AG09309 (cell line): ENCODE measurements around the gene CPNE5.

ENCODE experiments used
- DNase-seq: peaks from one replicate; pipeline ENCODE4 v3.0.0-alpha.2; 2010; ENCODE audit warnings: low read depth
- H3K4me3 ChIP-seq: 2 replicates; pipeline ENCODE4 v1.5.1; 2011; ENCODE audit warnings: mild to moderate bottlenecking, low read depth, low read length, moderate library complexity; ENCODE audit not compliant: control insufficient read depth
- CTCF ChIP-seq: IDR thresholded peaks from 2 replicates; pipeline ENCODE4 v1.5.1; 2011; ENCODE audit warnings: mild to moderate bottlenecking, low read depth, low read length, inconsistent platforms; ENCODE audit not compliant: insufficient read depth, control insufficient read depth; ENCODE audit errors: missing control alignments

The CPNE5 gene

DNA sequence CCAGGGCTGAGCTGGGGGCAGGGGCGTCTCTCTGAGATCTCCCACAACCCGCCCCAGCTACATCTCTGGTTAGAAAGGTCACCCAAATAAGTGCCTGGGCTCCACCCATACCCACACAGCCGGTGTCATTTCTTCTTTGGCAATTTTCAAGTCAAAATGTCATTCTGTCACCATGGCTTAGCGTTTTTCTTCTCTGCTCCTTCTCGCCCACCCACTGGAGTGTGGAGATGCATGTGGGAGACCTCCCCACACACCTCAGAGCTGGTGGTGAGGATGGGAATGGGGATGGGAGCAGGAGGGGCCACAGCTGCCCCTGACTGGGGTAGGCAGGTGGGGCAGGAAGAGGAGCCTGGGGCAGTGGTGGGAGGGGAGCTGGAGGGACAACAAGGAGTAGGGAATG, 63.1 kb downstream of the CPNE5 start:
- TF ChIP-seq CTCF = no peak
- DNase-seq = no peak
- no peak overlapping the region for H3K4me3 ChIP-seq

DNA sequence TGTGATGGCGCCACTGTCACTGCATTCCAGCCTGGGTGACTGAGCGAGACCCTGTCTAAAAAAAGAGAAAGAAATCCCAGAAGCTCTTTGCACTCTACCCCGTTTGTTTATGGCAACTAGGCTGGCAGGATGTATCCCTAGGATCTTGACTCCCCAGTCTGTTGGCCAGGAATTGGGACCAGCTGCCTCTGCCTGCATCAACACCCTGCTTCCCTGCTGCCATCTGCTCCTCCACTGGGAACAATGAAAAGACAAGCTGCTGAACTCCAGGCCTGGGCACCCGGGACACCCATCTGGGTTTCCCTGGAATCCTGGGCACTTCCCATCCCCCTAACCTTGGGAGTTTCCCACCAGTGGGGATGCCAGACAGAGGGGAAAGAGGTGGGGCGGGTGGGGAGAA, 64.9 kb downstream of the CPNE5 start:
- H3K4me3 ChIP-seq = no peak overlapping the region
- DNase-seq = no peak
- no peak for TF ChIP-seq CTCF

DNA sequence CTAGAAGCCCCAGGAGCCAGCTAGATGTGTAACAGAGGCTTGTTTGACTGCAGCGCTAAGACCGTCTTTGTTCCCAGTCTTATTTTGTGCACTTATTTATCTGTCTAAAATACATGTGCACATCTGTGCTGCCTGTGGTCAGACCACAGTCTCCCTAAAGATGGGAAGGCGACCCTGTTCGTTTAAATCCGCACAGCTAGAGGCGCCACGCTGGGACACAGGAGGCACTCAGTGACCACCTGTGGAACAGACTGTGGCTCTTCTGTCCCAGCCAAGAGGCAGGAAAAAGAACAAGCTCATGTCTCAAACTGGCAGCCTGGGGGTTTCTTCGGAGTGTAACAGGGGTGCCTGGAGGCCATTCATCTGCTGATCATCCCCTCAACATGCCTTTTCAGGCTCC, 66.8 kb downstream of the CPNE5 start:
- no peak for DNase-seq
- no peak overlapping the region for H3K4me3 ChIP-seq
- no peak for TF ChIP-seq CTCF

DNA sequence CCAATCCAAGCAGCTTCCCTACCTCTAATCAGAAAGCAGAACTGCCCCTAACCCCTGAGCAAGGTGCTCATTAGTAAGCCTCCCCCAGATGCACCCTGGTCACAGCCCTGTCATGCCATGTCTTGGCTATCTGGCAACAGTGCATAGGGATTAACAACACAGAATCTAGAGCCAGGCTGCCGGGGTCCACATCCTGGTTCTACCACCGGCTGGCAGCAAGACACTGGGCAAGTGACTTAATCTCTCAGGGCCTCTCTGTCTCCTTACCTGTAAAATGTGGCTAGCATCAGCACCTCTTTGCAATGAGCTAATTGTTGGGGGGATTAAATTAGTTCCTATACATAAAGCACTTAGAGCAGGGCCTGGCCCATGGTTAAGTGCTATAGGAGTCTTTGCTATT, 68.1 kb downstream of the CPNE5 start:
- no peak for DNase-seq
- H3K4me3 ChIP-seq = no peak overlapping the region
- TF ChIP-seq CTCF = no peak

DNA sequence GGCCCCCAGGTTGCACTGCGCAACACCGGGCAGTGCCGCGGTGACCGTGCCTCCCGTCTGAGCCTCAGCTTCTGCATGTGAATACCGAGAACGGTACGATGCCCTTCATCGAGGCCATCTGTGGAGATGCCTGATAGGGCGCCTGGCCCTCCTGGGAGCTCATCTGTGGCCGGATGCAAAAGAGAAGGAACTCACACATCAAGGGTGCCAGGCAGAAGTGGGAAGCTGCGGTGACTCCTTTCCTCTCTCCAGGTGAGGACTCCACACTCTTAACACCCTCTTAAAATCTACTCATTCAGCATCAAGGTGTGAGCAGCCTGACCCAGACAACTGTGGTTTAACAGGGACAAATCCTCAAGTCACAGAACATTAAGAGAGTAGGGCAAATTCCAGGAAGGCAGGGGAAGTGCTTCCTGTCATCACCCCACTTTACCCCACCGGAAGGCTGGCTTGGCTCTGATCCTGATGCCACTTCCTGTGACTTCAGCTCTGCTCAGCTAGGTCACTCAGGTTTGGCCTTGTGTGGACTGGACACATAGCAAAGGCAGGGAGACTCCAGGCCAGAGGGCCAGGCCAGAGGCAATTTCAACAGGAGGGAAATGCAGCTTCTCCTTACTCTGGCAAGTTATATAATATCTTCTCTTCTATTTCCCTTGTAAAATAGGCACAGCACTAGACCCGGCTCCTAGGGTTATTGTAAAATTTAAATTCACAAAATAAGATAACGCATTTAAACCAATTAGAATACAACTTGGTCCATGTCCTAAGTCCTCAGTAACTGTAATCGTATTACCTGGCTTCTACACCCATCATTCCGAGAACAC, 69.4 kb downstream of the CPNE5 start:
- no peak for DNase-seq
- no peak for TF ChIP-seq CTCF
- H3K4me3 ChIP-seq = no peak overlapping the region

- no peak for DNase-seq
- TF ChIP-seq CTCF = no peak
- no peak overlapping the region for H3K4me3 ChIP-seq
These were observed 70.0 kb downstream of the CPNE5 start for GRCh38 chr6:36769183-36769675.
